GM23338 (cell line): ENCODE data around the gene RFC3.

Experiments
- CTCF ChIP-seq, 2 experiments: fragments of 200-600 bp in 1 of 2; sonication (generic) in 1 of 2; conservative IDR thresholded peaks; 2 replicates each; pipeline versions ENCODE4 v1.5.1 to v1.6.1; 2016 to 2017; ENCODE audit warnings: antibody characterized with exemption in 2 of 2, low read depth in 2 of 2, mild to moderate bottlenecking in 2 of 2, moderate library complexity in 1 of 2
- EZH2 ChIP-seq: fragments of 200-600 bp; sonication (generic); IDR thresholded peaks from one replicate; pipeline ENCODE4 v1.8.0; 2017; ENCODE audit warnings: antibody characterized with exemption, mild to moderate bottlenecking, low read depth; ENCODE audit not compliant: unreplicated experiment
- EZH2phosphoT487 ChIP-seq: fragments of 200-600 bp; sonication (generic); IDR thresholded peaks from one replicate; pipeline ENCODE4 v1.8.1; 2018; ENCODE audit warnings: antibody characterized with exemption; ENCODE audit not compliant: unreplicated experiment
- POLR2AphosphoS5 ChIP-seq: IDR thresholded peaks from 2 replicates; pipeline ENCODE4 v1.6.1; 2016; ENCODE audit warnings: antibody characterized with exemption, low read depth

GRCh38 chr13:33876716-33877394, 58.9 kb downstream of the RFC3 start:
- TF ChIP-seq CTCF (conservative IDR thresholded peaks at IDR 0.05; ENCODE audit: low read depth in 2 of 2) (no peak), POLR2AphosphoS5 (no peak), EZH2 (no peak), EZH2phosphoT487 (no peak)
